Esophagus squamous epithelium (tissue), 4 donors: ENCODE results near the gene PRDM12.

Experiments
- CTCF ChIP-seq, 6 experiments: fragments of 450-650 bp in 4 of 6; fragments of 200-600 bp in 2 of 6; sonication (generic) in 2 of 6; IDR thresholded peaks; one replicate each; pipeline ENCODE4 v1.5.1; 2016 to 2019; ENCODE audit warnings: antibody characterized with exemption in 6 of 6, mild to moderate bottlenecking in 4 of 6, moderate library complexity in 4 of 6
- POLR2A ChIP-seq, 4 donors: fragments of 450-650 bp; IDR thresholded peaks; one replicate each; pipeline ENCODE4 v1.6.1; 2017; ENCODE audit warnings: antibody characterized with exemption in 4 of 4, mild to moderate bottlenecking in 4 of 4, moderate library complexity in 3 of 4

- TF ChIP-seq CTCF (IDR thresholded peaks at IDR 0.05) (no peak), POLR2A (IDR thresholded peaks at IDR 0.05) (no peak)
These were observed 50.9 kb downstream of the PRDM12 start for GRCh38 chr9:130715270-130715669.
